HEK293T (cell line): ENCODE results near the gene CCDC40.

ENCODE experiments used
- BHLHE40 ChIP-seq: fragments of 450-650 bp; IDR thresholded peaks from 2 replicates; pipeline ENCODE4 v1.6.1; 2016; ENCODE audit warnings: mild to moderate bottlenecking, moderate library complexity, borderline replicate concordance
- CTBP1 ChIP-seq: fragments of 450-650 bp; IDR thresholded peaks from 2 replicates; pipeline ENCODE4 v1.6.1; 2016; ENCODE audit warnings: borderline replicate concordance
- ELF4 ChIP-seq: fragments of 450-650 bp; IDR thresholded peaks from 2 replicates; pipeline ENCODE4 v1.6.1; 2017; ENCODE audit warnings: antibody characterized with exemption
- FOXA1 ChIP-seq: fragments of 450-650 bp; IDR thresholded peaks from 2 replicates; pipeline ENCODE4 v1.6.1; 2016; ENCODE audit warnings: mild to moderate bottlenecking
- FOXM1 ChIP-seq: fragments of 450-650 bp; IDR thresholded peaks from 2 replicates; pipeline ENCODE4 v1.6.1; 2017; ENCODE audit warnings: mild to moderate bottlenecking, borderline replicate concordance
- NFRKB ChIP-seq: fragments of 450-650 bp; IDR thresholded peaks from 2 replicates; pipeline ENCODE4 v1.6.1; 2016; ENCODE audit warnings: mild to moderate bottlenecking, moderate library complexity
- PKNOX1 ChIP-seq: fragments of 450-650 bp; IDR thresholded peaks from 2 replicates; pipeline ENCODE4 v1.6.1; 2016
- SP1 ChIP-seq: fragments of 450-650 bp; IDR thresholded peaks from 2 replicates; pipeline ENCODE4 v1.6.1; 2017
- SUZ12 ChIP-seq: fragments of 450-650 bp; IDR thresholded peaks from 2 replicates; pipeline ENCODE4 v1.6.1; 2016; ENCODE audit warnings: mild to moderate bottlenecking
- TARDBP ChIP-seq: fragments of 450-650 bp; IDR thresholded peaks from 2 replicates; pipeline ENCODE4 v1.6.1; 2016
- ZNF384 ChIP-seq: fragments of 450-650 bp; IDR thresholded peaks from 2 replicates; pipeline ENCODE4 v1.6.1; 2016

GRCh38 chr17:80061421-80061820 is 25.0 kb downstream of the CCDC40 start:
- TF ChIP-seq SUZ12 = no peak
- TF ChIP-seq ZNF384 = no peak
- TF ChIP-seq PKNOX1 = no peak
- TF ChIP-seq ELF4 = no peak
- no peak for TF ChIP-seq NFRKB
- no peak for TF ChIP-seq SP1
- TF ChIP-seq FOXM1 = no peak
- TF ChIP-seq FOXA1 = no peak
- no peak for TF ChIP-seq BHLHE40
- no peak for TF ChIP-seq TARDBP
- TF ChIP-seq CTBP1 = no peak
